Breast epithelium (tissue), 3 donors: ENCODE measurements around the gene GPR183.

Experiments
- CTCF ChIP-seq, 3 donors: fragments of 450-650 bp; IDR thresholded peaks; one replicate each; pipeline ENCODE4 v1.5.1; 2016 to 2017; ENCODE audit warnings: antibody characterized with exemption in 3 of 3, mild to moderate bottlenecking in 3 of 3, moderate library complexity in 3 of 3
- POLR2A ChIP-seq: fragments of 450-650 bp; IDR thresholded peaks from one replicate; pipeline ENCODE4 v1.6.1; 2016; ENCODE audit warnings: antibody characterized with exemption, mild to moderate bottlenecking, moderate library complexity
- POLR2AphosphoS5 ChIP-seq, 3 donors: sonication (generic); formaldehyde crosslinking; IDR thresholded peaks; one replicate each; pipeline ENCODE4 v1.6.1; 2017; ENCODE audit warnings: antibody characterized with exemption in 3 of 3

- no peak for TF ChIP-seq CTCF (IDR thresholded peaks at IDR 0.05)
- TF ChIP-seq POLR2AphosphoS5 (IDR thresholded peaks at IDR 0.05) = no peak
- TF ChIP-seq POLR2A = no peak
Observed at GRCh38 chr13:99301913-99302636, 5.1 kb downstream of the GPR183 start.
